GM12874 (cell line): ENCODE results near the gene EPHA4.

Experiments used
- CTCF ChIP-seq: IDR thresholded peaks from 2 replicates; pipeline ENCODE4 v1.5.1; 2011; ENCODE audit warnings: low read depth, mild to moderate bottlenecking, control low read depth, low read length, moderate library complexity; ENCODE audit not compliant: insufficient read depth

The EPHA4 gene

GRCh38 chr2:221437056-221437455, 135.0 kb downstream of the EPHA4 start:
- no peak for TF ChIP-seq CTCF

GRCh38 chr2:221435171-221435570, 136.9 kb downstream of the EPHA4 start:
- TF ChIP-seq CTCF, result no peak

- no peak for TF ChIP-seq CTCF
These were observed 138.0 kb downstream of the EPHA4 start for GRCh38 chr2:221434142-221434541.

- no peak for TF ChIP-seq CTCF
These were observed 140.6 kb downstream of the EPHA4 start for GRCh38 chr2:221431477-221431876.

- no peak for TF ChIP-seq CTCF
These were observed 142.2 kb downstream of the EPHA4 start for GRCh38 chr2:221429741-221430491.

GRCh38 chr2:221428896-221429295, 143.2 kb downstream of the EPHA4 start:
- TF ChIP-seq CTCF, result no peak

GRCh38 chr2:221426929-221427328, 145.2 kb downstream of the EPHA4 start:
- TF ChIP-seq CTCF, result no peak
